Measurements from ENCODE around the gene CPNE6. TPM values are rescaled to one million over a fixed set of nuclear protein-coding genes. Genes with fewer than 3 reads are reported as not detected.

CPNE6 gene
- total RNA-seq, 2 donors from 2014 or later = 1.8 to 8.8 TPM

GRCh38 chr14:24069411-24069735 lies 2.0 kb upstream of the CPNE6 start:
- H3K27ac ChIP-seq = no peak overlapping the region
- intact Hi-C loops (cut with DNase I) = no loop called here
- H3K36me3 ChIP-seq = no peaks in the 10 kb centered on the region
- DNase-seq (ENCODE audit: low spot score) = no peak
- H3K4me1 ChIP-seq (replicated peaks) = no peaks in the 10 kb centered on the region
- WGBS = 89% methylated on average over 6 of the region's 6 CpGs
- no peaks in the 10 kb centered on the region for H3K27me3 ChIP-seq (replicated peaks; ENCODE audit: insufficient read depth)
- no peaks in the 10 kb centered on the region for H3K9me3 ChIP-seq
- TF ChIP-seq POLR2A (IDR thresholded peaks at IDR 0.05) (no peak), POLR2AphosphoS5 (IDR thresholded peaks at IDR 0.05) (no peak)
- TF ChIP-seq, protein P1, sequence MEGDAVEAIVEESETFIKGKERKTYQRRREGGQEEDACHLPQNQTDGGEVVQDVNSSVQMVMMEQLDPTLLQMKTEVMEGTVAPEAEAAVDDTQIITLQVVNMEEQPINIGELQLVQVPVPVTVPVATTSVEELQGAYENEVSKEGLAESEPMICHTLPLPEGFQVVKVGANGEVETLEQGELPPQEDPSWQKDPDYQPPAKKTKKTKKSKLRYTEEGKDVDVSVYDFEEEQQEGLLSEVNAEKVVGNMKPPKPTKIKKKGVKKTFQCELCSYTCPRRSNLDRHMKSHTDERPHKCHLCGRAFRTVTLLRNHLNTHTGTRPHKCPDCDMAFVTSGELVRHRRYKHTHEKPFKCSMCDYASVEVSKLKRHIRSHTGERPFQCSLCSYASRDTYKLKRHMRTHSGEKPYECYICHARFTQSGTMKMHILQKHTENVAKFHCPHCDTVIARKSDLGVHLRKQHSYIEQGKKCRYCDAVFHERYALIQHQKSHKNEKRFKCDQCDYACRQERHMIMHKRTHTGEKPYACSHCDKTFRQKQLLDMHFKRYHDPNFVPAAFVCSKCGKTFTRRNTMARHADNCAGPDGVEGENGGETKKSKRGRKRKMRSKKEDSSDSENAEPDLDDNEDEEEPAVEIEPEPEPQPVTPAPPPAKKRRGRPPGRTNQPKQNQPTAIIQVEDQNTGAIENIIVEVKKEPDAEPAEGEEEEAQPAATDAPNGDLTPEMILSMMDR (IDR thresholded peaks at IDR 0.05) = no peak
- H3K4me3 ChIP-seq = no peak overlapping the region

GRCh38 chr14:24070285-24071143 lies 848 bp upstream of the CPNE6 start:
- Histone ChIP-seq H3K27ac (no peak overlapping the region), H3K27me3 (replicated peaks; ENCODE audit: insufficient read depth) (no peaks in the 10 kb centered on the region), H3K9me3 (no peaks in the 10 kb centered on the region), H3K36me3 (no peaks in the 10 kb centered on the region), H3K4me1 (replicated peaks) (no peaks in the 10 kb centered on the region), H3K4me3 (no peak overlapping the region)
- TF ChIP-seq, protein P1 (IDR thresholded peaks at IDR 0.05) = no peak
- no peak for TF ChIP-seq POLR2A (IDR thresholded peaks at IDR 0.05)
- no peak for TF ChIP-seq POLR2AphosphoS5 (IDR thresholded peaks at IDR 0.05)
- no peak for DNase-seq (ENCODE audit: low spot score)
- intact Hi-C loops (cut with DNase I) = no loop called here
- 77% methylated on average over 10 of the region's 10 CpGs for WGBS

GRCh38 chr14:24071836-24072430 lies 571 bp downstream of the CPNE6 start:
- H3K9me3 ChIP-seq = no peaks in the 10 kb centered on the region
- no peak overlapping the region for H3K27ac ChIP-seq
- TF ChIP-seq POLR2AphosphoS5 (IDR thresholded peaks at IDR 0.05) (no peak), POLR2A (IDR thresholded peaks at IDR 0.05) (no peak)
- TF ChIP-seq, protein P1 (IDR thresholded peaks at IDR 0.05) = no peak
- 43% methylated on average over 12 of the region's 12 CpGs for WGBS
- no peaks in the 10 kb centered on the region for H3K4me1 ChIP-seq (replicated peaks)
- no peak overlapping the region for H3K4me3 ChIP-seq
- no peak for DNase-seq (ENCODE audit: low spot score)
- intact Hi-C loops (cut with DNase I) = no loop called here
- no peaks in the 10 kb centered on the region for H3K36me3 ChIP-seq
- H3K27me3 ChIP-seq (replicated peaks; ENCODE audit: insufficient read depth) = no peaks in the 10 kb centered on the region

- WGBS = 27% methylated on average over 6 of the region's 7 CpGs
- intact Hi-C loops (cut with DNase I) = no loop called here
- no peak for DNase-seq (ENCODE audit: low spot score)
- Histone ChIP-seq H3K36me3 (no peaks in the 10 kb centered on the region), H3K9me3 (no peaks in the 10 kb centered on the region), H3K27ac (no peak overlapping the region), H3K27me3 (replicated peaks; ENCODE audit: insufficient read depth) (no peaks in the 10 kb centered on the region), H3K4me1 (replicated peaks) (no peaks in the 10 kb centered on the region), H3K4me3 (no peak overlapping the region)
- TF ChIP-seq POLR2AphosphoS5 (IDR thresholded peaks at IDR 0.05) (no peak), POLR2A (IDR thresholded peaks at IDR 0.05) (no peak)
- TF ChIP-seq, protein P1 (IDR thresholded peaks at IDR 0.05) = no peak
Measured at GRCh38 chr14:24072436-24072835, 1.1 kb downstream of the CPNE6 start.
